DMS114 treated with DMSO at 0.1 percent for 48 hours (cell line): ENCODE measurements around the gene PRKX.
A peak's percentile ranks its signal among the peaks of the same experiment; 100 is the strongest.
"Not testable (repeated sequence)": the region's sequence is repeated elsewhere in the genome, so short reads cannot be mapped to it uniquely, and the experiment has no call there.

ENCODE experiments used
- DNase-seq: peaks from one replicate; lab custom pipeline; 2025; ENCODE audit not compliant: unreplicated experiment; lab: John Stamatoyannopoulos, UW

Gene PRKX

GRCh38 chrX:3663576-3664250, 49.7 kb downstream of the PRKX start:
- DNase-seq = not testable (repeated sequence)

GRCh38 chrX:3659761-3660160, 53.7 kb downstream of the PRKX start:
- DNase-seq = no peak

- no peak for DNase-seq
Observed at GRCh38 chrX:3655181-3655580, 58.3 kb downstream of the PRKX start.

DNA sequence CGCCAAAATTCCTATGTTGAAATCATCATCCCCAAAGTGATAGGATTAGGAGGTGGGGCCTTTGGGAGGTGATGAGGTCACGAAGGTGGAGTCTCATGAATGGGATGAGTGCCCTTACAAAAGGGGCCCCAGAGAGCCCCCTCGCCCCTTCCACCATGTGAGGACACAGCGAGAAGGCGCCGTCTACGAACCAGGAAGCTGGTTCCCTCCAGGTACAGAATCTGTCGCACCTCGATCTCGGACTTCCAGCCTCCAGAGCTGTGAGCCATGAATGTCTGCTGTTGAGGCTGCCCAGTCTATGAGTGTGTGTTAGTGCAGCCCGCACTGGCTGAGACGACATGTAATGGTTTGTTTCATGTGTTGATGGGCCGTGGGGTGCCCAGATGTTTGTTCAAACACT, 60.3 kb downstream of the PRKX start:
- DNase-seq = no peak

GRCh38 chrX:3651277-3651676, 62.2 kb downstream of the PRKX start:
- DNase-seq = peak; percentile 8

GRCh38 chrX:3648084-3648483, 65.4 kb downstream of the PRKX start:
- no peak for DNase-seq

DNA sequence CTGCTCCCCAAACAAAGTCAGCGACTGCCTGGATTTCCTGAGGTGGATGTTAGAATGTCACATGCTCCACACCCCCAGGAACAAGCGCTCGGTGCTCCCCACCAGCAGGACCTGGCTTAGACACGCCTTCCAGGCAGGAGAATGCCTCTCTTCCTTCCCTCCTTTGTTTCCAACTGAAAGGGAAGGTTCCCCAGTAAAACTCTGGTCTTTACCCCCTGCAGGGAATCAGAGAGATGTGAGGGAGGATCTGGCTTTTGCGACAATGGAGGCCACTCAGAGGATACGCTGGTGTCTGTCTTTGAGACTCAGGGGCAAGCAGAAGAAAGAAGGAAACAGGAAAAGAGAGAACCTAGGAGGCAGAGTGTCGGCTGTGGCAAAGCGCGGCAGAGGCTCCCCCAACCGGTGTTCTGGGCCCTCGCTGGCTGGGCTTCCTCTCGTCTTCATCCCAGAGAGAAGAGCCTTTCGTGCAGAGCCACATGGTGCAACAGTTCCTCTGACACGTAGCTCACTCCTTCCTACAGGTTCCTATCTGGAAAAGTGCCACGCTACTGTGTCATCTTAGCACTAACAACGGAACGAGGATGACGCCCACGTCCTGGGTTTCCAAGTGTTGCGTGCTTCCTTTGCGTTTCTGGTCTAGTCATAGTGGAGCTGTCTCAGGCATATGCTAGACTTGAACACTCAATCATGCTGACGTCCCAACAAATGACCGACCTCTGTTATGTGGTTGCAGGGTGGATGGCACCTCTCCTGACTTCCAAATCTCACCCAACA, 73.4 kb downstream of the PRKX start:
- not testable (repeated sequence) for DNase-seq

DNA sequence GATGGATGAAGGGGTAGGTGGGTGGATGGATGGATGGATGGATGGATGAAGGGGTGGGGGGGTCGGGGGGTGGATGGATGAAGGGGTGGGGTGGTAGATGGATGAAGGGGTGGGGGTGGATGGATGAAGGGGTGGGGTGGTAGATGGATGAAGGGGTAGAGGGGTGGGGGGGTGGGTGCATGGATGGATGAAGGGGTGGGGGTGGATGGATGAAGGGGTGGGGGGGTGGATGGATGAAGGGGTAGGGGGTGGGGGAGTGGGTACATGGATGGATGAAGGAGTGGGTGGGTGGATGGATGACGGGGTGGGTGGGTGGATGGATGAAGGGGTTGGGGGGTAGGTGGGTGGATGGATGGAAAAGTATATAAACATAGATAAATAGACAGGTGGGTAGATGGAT, 74.2 kb downstream of the PRKX start:
- DNase-seq = no peak

DNA sequence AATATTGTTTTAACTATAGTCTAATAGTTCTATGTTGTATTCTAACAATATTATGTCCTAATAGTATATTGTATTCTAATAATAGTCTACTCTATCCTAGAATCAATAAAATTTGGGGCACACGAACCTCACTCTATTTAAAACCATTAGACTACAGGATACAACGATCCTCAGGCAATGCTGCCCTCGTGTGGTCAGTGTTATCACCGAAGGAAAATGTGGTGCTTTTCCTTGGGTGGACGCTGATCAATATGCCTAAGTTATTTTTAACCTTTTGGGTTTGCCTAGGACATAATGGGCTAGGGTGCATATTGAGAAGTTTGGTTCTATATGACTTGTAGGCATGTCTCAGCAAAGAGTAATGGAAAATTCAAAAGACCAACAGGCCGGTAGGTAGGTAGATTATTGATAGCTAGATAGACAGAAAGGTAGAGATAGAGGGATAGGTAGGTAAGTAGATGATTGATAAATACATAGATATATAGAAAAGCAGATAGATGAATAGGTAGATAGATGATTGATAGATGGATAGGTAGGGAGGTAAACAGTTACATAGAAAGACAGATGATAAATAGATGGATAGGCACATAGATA, 75.1 kb downstream of the PRKX start:
- DNase-seq = peak; percentile 12

- DNase-seq = no peak
Observed at GRCh38 chrX:3636803-3637202, 76.6 kb downstream of the PRKX start.

- no peak for DNase-seq
Observed at GRCh38 chrX:3631196-3631595, 82.3 kb downstream of the PRKX start.

DNA sequence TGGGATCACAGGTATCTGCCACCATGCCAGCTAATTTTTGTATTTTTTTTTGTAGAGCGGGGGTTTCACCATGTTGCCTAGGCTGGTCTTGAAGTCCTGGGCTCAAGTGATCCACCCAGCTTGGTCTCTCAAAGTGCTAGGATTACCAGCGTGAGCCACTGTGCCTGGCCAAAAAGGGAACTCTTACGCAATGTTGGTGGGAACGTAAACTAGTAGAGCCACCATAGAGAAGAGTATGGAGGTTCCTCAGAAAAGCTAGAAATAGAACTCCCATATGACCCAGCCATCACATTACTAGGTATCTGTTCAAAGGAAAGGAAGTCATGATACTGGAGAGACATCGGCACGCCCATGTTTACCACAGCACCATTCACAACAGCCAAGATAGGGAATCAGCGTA, 85.9 kb downstream of the PRKX start:
- no peak for DNase-seq

DNA sequence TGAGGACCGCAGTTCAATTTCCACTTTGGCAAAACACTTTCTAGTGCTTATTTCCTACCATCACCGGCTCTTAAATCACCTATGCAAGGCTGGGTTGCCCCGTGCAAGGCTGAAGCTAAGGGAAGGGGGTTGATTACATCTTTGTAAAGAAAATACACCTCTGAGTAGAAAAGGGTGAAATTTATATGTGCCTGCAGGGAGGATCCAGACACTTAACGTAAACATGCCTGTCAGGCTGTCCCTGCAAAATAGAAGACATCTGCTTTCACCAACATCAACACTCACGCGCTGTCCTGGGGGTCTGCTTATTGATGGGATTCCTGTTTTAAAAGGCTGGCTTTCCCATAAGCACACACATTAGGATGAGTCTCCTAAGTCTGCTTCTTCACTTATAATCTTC, 92.0 kb downstream of the PRKX start:
- no peak for DNase-seq

GRCh38 chrX:3611744-3612143, 101.7 kb downstream of the PRKX start:
- not testable (repeated sequence) for DNase-seq

DNA sequence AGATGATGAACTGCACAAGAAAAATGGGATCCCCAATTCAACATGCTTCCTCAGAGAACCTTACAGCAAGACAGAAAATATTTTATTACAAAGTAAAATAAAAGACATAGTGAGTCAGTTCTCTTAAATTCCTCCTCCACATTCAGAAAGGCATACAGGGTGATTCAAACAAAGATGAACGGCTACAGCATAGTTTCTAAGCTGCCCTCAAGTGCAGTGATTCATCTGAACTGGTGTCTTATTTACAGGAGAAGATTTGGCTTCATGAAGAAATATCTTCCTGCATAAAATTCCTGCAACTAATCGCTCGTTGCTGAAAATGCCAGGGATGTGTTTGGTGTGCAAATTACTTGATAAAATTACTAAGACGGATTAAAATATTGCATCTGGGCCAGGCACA, 103.6 kb downstream of the PRKX start:
- DNase-seq = no peak

- no peak for DNase-seq
Observed at GRCh38 chrX:3603026-3603661, 110.3 kb downstream of the PRKX start.

GRCh38 chrX:3599802-3600430, 113.5 kb downstream of the PRKX start:
- DNase-seq = no peak

DNA sequence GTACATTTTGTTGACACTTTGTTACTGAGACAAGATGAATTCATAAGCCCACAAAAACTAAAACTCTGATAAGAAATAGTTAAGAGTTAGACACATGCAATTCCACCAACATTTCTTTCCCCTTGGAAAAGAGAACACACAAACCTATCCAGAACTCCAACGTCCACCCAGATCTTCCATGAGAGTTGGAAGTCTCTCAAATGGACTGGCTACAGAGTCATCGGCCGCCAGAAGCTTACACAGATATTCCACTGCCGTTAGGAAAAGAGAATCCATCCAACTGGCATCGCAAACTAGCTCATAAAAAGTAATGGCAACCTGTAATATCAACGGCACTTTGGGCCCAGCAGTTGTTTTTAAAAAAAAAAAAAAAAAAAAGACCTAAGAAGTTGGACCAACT, 114.7 kb downstream of the PRKX start:
- no peak for DNase-seq

DNA sequence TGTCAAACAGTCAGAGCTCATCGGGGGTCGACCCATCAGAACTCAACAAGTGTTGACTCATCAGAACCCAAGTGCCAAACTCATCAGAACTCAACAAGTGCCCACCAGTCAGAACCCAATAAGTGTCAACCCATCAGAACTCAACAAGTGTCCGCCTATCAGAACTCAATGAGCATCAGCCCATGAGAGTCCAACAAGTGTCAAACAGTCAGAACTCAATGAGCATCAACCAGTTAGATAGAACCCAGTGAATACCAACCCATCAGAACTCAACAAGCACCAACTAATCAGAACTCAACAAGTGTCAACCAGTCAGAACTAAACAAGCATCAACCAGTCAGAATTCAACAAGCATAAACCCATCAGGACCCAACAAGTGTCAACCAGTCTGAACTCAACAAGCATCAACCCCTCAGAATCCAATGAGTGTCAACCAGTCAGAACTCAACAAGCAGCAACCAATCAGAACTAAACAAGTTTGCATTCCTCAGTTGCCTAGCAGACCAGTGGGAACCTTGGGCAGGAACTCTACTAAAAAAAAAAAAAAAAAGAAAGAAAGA, 115.3 kb downstream of the PRKX start:
- DNase-seq = no peak

DNA sequence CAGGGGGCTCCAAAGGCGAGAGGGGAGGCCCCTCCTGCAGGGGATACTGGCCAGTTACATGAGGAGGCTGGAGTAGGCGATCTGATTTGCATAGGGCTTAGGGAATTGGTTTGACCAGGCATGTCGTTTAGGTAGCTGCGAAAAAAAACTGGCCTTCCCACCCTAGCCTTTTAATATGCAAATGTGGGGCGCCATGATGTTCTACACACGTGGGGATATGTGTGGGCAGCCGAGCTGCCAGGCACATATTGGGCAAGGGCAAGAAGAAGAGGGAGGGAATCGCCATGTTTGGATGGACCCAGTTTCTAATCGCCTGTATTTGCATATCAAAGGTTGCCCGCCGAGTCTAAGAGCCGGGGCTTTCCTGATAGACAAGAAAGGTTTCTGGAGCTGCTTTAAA, 121.3 kb downstream of the PRKX start:
- no peak for DNase-seq

- DNase-seq = no peak
Observed at GRCh38 chrX:3589474-3589873, 124.0 kb downstream of the PRKX start.
